Upper lobe of left lung (tissue), 6 donors: ENCODE data around the gene PSORS1C2. TPM values are rescaled to one million over a fixed set of nuclear protein-coding genes. Genes with fewer than 3 reads are reported as not detected.

ENCODE experiments used
- ATAC-seq, 2 donors: fragments of 200-7000 bp; cut with Tn5 transposase; one replicate each; pipeline ENCODE4 v1.9.1; 2022; ENCODE audit warnings: mild to moderate bottlenecking in 2 of 2, moderate library complexity in 2 of 2; ENCODE audit not compliant: low FRiP score in 2 of 2
- DNase-seq, 2 donors: peaks; one replicate each; pipeline ENCODE4 v3.0.0-alpha.2; 2019 to 2020
- H3K27ac ChIP-seq, 4 donors: fragments of 200-600 bp; sonication (generic); one replicate each; pipeline ENCODE4 v1.5.1; 2016 to 2019
- H3K27me3 ChIP-seq, 4 donors: fragments of 200-600 bp; sonication (generic); one replicate each; pipeline ENCODE4 v1.5.1; 2017 to 2019
- H3K36me3 ChIP-seq, 4 donors: fragments of 200-600 bp; sonication (generic); one replicate each; pipeline ENCODE4 v1.5.1; 2016 to 2019
- H3K4me1 ChIP-seq, 4 donors: fragments of 200-600 bp; sonication (generic); one replicate each; pipeline ENCODE4 v1.5.1; 2018 to 2019
- H3K4me3 ChIP-seq, 4 donors: fragments of 200-600 bp; sonication (generic); one replicate each; pipeline ENCODE4 v1.5.1; 2017 to 2019; ENCODE audit warnings: mild to moderate bottlenecking in 2 of 4, moderate library complexity in 1 of 4
- H3K9me3 ChIP-seq, 4 donors: fragments of 200-600 bp; sonication (generic); one replicate each; pipeline ENCODE4 v1.5.1; 2018 to 2019
- EP300 ChIP-seq, 4 donors: sonication (generic); formaldehyde crosslinking; IDR thresholded peaks; one replicate each; pipeline ENCODE4 v1.5.1; 2017; ENCODE audit warnings: antibody characterized with exemption in 4 of 4, control low read depth in 2 of 4
- POLR2A ChIP-seq, 4 donors: fragments of 450-650 bp; IDR thresholded peaks; one replicate each; pipeline ENCODE4 v1.5.1; 2016 to 2017; ENCODE audit warnings: antibody characterized with exemption in 4 of 4, mild to moderate bottlenecking in 2 of 4
- POLR2AphosphoS5 ChIP-seq, 2 donors: sonication (generic); formaldehyde crosslinking; IDR thresholded peaks; one replicate each; pipeline ENCODE4 v1.5.1; 2017; ENCODE audit warnings: antibody characterized with exemption in 2 of 2
- WGBS, 2 donors: methylation state at CpG; one replicate each; pipeline ENCODE4 v1.1.5; 2017 to 2018; 5-methylcytosine and 5-hydroxymethylcytosine counted together
- total RNA-seq, 6 donors: library from RNA; depleted of rRNA in 4 of 6; stranded (reverse); fragments of >200 nt in 4 of 6; gene quantifications; one replicate each; pipeline versions ENCODE4 v1.1.0 to v1.2.1, GENCODE V29; 2016 to 2021
- TF ChIP-seq, protein P1 (sequence below), 6 experiments: fragments of 450-650 bp in 4 of 6; fragments of 200-600 bp in 2 of 6; sonication (generic) in 2 of 6; IDR thresholded peaks; one replicate each; pipeline ENCODE4 v1.5.1; 2016 to 2019; ENCODE audit warnings: antibody characterized with exemption in 6 of 6
- donor health status: DM: no; HTN: no; CAD: no; lungs with moderate emphysema.
- donor health status: DM: no; HTN: yes; CAD: no; lungs with severe emphysema.

PSORS1C2 gene
- total RNA-seq, 6 donors from 2014 or later: not detected

- no peak for ATAC-seq
- DNase-seq: no peak
- peaks cover 0 to 36% (median 11%) of the 10 kb centered on the region in 4 donors for H3K36me3 ChIP-seq
- no peaks in the 10 kb centered on the region for H3K27me3 ChIP-seq
- no peak overlapping the region for H3K27ac ChIP-seq
- no peaks in the 10 kb centered on the region for H3K9me3 ChIP-seq
- no peaks in the 10 kb centered on the region for H3K4me1 ChIP-seq
- TF ChIP-seq, protein P1, sequence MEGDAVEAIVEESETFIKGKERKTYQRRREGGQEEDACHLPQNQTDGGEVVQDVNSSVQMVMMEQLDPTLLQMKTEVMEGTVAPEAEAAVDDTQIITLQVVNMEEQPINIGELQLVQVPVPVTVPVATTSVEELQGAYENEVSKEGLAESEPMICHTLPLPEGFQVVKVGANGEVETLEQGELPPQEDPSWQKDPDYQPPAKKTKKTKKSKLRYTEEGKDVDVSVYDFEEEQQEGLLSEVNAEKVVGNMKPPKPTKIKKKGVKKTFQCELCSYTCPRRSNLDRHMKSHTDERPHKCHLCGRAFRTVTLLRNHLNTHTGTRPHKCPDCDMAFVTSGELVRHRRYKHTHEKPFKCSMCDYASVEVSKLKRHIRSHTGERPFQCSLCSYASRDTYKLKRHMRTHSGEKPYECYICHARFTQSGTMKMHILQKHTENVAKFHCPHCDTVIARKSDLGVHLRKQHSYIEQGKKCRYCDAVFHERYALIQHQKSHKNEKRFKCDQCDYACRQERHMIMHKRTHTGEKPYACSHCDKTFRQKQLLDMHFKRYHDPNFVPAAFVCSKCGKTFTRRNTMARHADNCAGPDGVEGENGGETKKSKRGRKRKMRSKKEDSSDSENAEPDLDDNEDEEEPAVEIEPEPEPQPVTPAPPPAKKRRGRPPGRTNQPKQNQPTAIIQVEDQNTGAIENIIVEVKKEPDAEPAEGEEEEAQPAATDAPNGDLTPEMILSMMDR (IDR thresholded peaks at IDR 0.05): no peak
- TF ChIP-seq POLR2AphosphoS5 (IDR thresholded peaks at IDR 0.05): no peak
- TF ChIP-seq POLR2A (IDR thresholded peaks at IDR 0.05): no peak
- TF ChIP-seq EP300 (IDR thresholded peaks at IDR 0.05): no peak
- no peak overlapping the region for H3K4me3 ChIP-seq
- 90 to 99% methylated on average over 5 to 6 of the region's 6 CpGs for WGBS, 2 donors
These were observed 11.1 kb upstream of the PSORS1C2 start for GRCh38 chr6:31149827-31150447.

- no peaks in the 10 kb centered on the region for H3K9me3 ChIP-seq
- peaks cover 0 to 6% (median 2%) of the 10 kb centered on the region in 4 donors for H3K4me1 ChIP-seq
- H3K27ac ChIP-seq: no peak overlapping the region
- ATAC-seq (no peak), DNase-seq (no peak)
- peaks cover 0 to 24% (median 16%) of the 10 kb centered on the region in 4 donors for H3K36me3 ChIP-seq
- WGBS, 2 donors: 94 to 96% methylated on average over 10 of the region's 10 CpGs
- no peak overlapping the region for H3K4me3 ChIP-seq
- no peaks in the 10 kb centered on the region for H3K27me3 ChIP-seq
- TF ChIP-seq EP300 (IDR thresholded peaks at IDR 0.05) (no peak), POLR2AphosphoS5 (IDR thresholded peaks at IDR 0.05) (no peak), POLR2A (IDR thresholded peaks at IDR 0.05) (no peak)
- TF ChIP-seq, protein P1 (IDR thresholded peaks at IDR 0.05): no peak
These were observed 6.5 kb upstream of the PSORS1C2 start for GRCh38 chr6:31145386-31145785.

DNA sequence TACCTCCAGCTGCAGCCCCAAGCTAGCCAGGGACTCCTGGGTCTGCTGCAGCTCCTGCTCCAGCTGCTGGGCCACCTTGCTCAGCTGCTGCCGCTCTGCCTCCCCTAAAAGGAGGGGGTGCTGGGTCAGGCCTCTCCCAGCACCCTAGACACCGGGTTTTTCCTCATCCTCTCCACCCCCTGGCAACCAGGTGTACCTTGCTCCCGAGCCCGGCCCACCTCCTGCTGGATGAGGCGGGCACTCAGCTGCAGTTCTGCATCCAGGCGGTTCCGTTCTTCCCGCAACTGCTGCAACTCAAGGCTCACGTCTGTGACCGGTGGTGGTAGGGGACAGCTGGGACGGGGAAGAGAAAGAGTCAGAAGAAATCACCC, 6.1 kb upstream of the PSORS1C2 start:
- no peaks in the 10 kb centered on the region for H3K27me3 ChIP-seq
- H3K9me3 ChIP-seq: no peaks in the 10 kb centered on the region
- peaks cover 0 to 6% (median 2%) of the 10 kb centered on the region in 4 donors for H3K4me1 ChIP-seq
- TF ChIP-seq POLR2AphosphoS5 (IDR thresholded peaks at IDR 0.05): no peak
- no peak for TF ChIP-seq EP300 (IDR thresholded peaks at IDR 0.05)
- TF ChIP-seq, protein P1 (IDR thresholded peaks at IDR 0.05): no peak
- no peak for TF ChIP-seq POLR2A (IDR thresholded peaks at IDR 0.05)
- DNase-seq (no peak), ATAC-seq (no peak)
- H3K27ac ChIP-seq: no peak overlapping the region
- WGBS, 2 donors: 85 to 89% methylated on average over 5 to 11 of the region's 11 CpGs
- H3K4me3 ChIP-seq: no peak overlapping the region
- peaks cover 0 to 20% (median 14%) of the 10 kb centered on the region in 4 donors for H3K36me3 ChIP-seq

DNA sequence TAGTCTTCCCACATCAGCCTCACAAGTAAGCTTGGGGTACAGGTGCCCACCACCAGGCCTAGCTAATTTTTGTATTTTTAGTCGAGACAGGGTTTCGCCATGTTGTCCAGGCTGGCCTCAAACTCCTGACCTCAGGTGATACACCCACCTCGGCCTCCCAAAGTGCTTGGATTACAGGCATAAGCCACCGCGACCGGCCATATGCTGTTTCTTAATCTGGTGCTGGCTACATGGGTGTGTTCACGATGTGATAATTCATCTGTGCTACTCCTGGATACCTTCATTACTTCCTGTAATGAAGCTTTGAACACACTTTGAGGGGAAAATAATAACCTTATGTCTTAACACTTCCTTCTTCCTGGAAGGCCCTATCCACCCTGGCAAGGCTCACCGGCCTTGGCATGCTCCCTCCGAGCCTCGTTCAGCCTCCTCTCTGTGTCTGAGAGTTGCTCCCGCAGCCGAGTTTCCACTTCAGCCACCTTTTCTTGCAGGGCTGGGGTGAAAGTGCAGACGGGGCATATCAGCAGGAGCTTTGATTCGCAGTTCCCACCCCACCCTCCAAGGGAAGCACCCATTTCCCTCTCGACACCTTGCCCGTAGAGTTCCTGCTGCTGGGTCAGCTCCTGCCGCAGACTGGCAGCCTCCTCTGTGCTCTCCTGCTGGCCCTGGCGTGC, 5.6 kb upstream of the PSORS1C2 start:
- TF ChIP-seq EP300 (IDR thresholded peaks at IDR 0.05) (no peak), POLR2A (IDR thresholded peaks at IDR 0.05) (no peak), POLR2AphosphoS5 (IDR thresholded peaks at IDR 0.05) (no peak)
- TF ChIP-seq, protein P1 (IDR thresholded peaks at IDR 0.05): no peak
- Histone ChIP-seq H3K27me3 (no peaks in the 10 kb centered on the region), H3K36me3 (peaks cover 0 to 15% (median 12%) of the 10 kb centered on the region in 4 donors), H3K27ac (peak overlapping the region in 1 of 4 donors; percentile 19), H3K4me1 (peaks cover 0 to 10% (median 4%) of the 10 kb centered on the region in 4 donors), H3K9me3 (no peaks in the 10 kb centered on the region), H3K4me3 (no peak overlapping the region)
- DNase-seq: peak in 1 of 2 donors; percentile 31
- 73 to 90% methylated on average over 17 to 18 of the region's 18 CpGs for WGBS, 2 donors
- no peak for ATAC-seq
